Fibroblast of the conjunctiva (primary cell): ENCODE results near the gene VIPR2.

Experiments
- DNase-seq: peaks from one replicate; pipeline ENCODE4 v3.0.0-alpha.2; 2010; ENCODE audit warnings: low read depth

Gene VIPR2

GRCh38 chr7:159026271-159027055 lies 118.2 kb downstream of the VIPR2 start:
- no peak for DNase-seq

GRCh38 chr7:159025161-159025779 lies 119.4 kb downstream of the VIPR2 start:
- no peak for DNase-seq

- DNase-seq = no peak
These were observed 120.3 kb downstream of the VIPR2 start for GRCh38 chr7:159024280-159024951.

- no peak for DNase-seq
These were observed 120.9 kb downstream of the VIPR2 start for GRCh38 chr7:159023746-159024145.

GRCh38 chr7:159023206-159023605 lies 121.5 kb downstream of the VIPR2 start:
- DNase-seq = no peak

GRCh38 chr7:159022238-159022993 lies 122.3 kb downstream of the VIPR2 start:
- DNase-seq = no peak

GRCh38 chr7:159020987-159021386 lies 123.7 kb downstream of the VIPR2 start:
- no peak for DNase-seq

- DNase-seq = no peak
These were observed 125.6 kb downstream of the VIPR2 start for GRCh38 chr7:159019111-159019510.

- DNase-seq = no peak
These were observed 126.9 kb downstream of the VIPR2 start for GRCh38 chr7:159017741-159018140.

GRCh38 chr7:159017210-159017609 lies 127.5 kb downstream of the VIPR2 start:
- DNase-seq = no peak

- DNase-seq = no peak
These were observed 128.1 kb downstream of the VIPR2 start for GRCh38 chr7:159016591-159016990.

GRCh38 chr7:159015454-159016410 lies 128.9 kb downstream of the VIPR2 start:
- DNase-seq = peak; percentile 21

- DNase-seq = no peak
These were observed 129.6 kb downstream of the VIPR2 start for GRCh38 chr7:159015081-159015453.

GRCh38 chr7:159014297-159015062 lies 130.2 kb downstream of the VIPR2 start:
- no peak for DNase-seq

GRCh38 chr7:159013825-159014289 lies 130.8 kb downstream of the VIPR2 start:
- DNase-seq = no peak

- no peak for DNase-seq
These were observed 131.4 kb downstream of the VIPR2 start for GRCh38 chr7:159013181-159013690.

GRCh38 chr7:159012353-159013069 lies 132.2 kb downstream of the VIPR2 start:
- no peak for DNase-seq

- no peak for DNase-seq
These were observed 133.0 kb downstream of the VIPR2 start for GRCh38 chr7:159011722-159012022.

GRCh38 chr7:159010937-159011721 lies 133.5 kb downstream of the VIPR2 start:
- DNase-seq = no peak
